Measurements from ENCODE around the gene RRAGB. TPM values are rescaled to one million over a fixed set of nuclear protein-coding genes. Genes with fewer than 3 reads are reported as not detected.

The RRAGB gene
- 13.7 and 17.6 TPM in 2 replicates for total RNA-seq

GRCh38 chrX:55717521-55718497 lies at the start of gene RRAGB:
TSS of gene RRAGB (plus strand) at chrX:55717749. CDS start at chrX:55718328, 579 bp downstream.

Other genes with a start within 250 kb of the RRAGB start
- 1.1 and 1.5 TPM in 2 replicates for gene USP51, start 227.9 kb upstream of the RRAGB start, total RNA-seq
- gene FOXR2, start 94.3 kb upstream of the RRAGB start, total RNA-seq, result not detected in 2 replicates

Data from thoracic aorta endothelial cell (primary cell).